Gastrocnemius medialis (tissue), 4 donors: ENCODE measurements around the gene MILR1.

Experiments
- POLR2A ChIP-seq, 2 donors: fragments of 450-650 bp; IDR thresholded peaks; one replicate each; pipeline ENCODE4 v1.6.1; 2017; ENCODE audit warnings: antibody characterized with exemption in 2 of 2, mild to moderate bottlenecking in 2 of 2, moderate library complexity in 2 of 2
- TF ChIP-seq, protein P1 (sequence below), 5 experiments: fragments of 450-650 bp in 3 of 5; fragments of 200-600 bp in 2 of 5; sonication (generic) in 2 of 5; IDR thresholded peaks in 4 of 5; conservative IDR thresholded peaks in 1 of 5; 1 replicate in 4 of 5; 2 replicates in 1 of 5; pipeline ENCODE4 v1.5.1; 2016 to 2019; ENCODE audit warnings: antibody characterized with exemption in 5 of 5, mild to moderate bottlenecking in 3 of 5, moderate library complexity in 3 of 5

DNA sequence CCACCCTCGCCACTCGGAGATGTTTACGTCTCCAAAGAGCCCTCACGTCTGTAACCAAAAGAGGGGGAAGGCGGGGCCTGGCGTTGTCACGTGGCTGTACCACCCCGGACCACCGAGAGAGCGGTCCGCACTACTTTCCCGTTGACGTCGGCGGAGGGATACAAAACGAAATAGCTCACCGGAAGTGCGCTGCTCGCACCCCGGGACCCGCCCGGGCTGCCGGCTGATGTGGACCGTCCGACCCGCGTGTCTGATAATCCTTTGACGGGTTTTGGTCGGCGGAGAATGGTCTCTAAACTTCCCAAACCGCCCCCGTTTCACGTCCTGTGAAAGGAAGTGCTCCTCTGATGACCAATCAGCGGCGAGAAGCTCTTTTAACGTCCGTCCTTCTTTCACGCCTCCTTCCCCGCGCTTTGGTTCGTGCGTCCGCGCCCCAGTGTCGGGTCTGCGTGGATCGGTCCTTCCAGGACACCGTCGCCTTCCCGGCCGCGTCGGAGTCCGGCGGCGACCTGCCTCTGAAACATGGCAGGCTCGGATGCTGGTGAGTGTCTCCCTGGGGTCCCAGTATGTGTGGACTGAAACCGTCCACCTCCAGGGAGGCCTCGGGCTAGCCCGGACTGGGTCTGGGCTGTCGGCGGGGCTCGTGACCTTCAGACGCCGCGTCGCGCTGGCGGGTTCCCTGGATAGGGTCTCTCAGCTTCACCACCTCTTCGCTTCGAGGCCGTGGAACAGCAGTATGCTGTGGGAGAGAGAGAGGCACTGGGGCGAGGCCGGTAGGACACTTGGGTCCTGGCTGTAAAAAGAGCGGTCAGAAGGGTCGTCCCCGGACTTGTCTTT, 57.9 kb downstream of the MILR1 start, which contains the start of gene CEP95:
- TF ChIP-seq, protein P1, sequence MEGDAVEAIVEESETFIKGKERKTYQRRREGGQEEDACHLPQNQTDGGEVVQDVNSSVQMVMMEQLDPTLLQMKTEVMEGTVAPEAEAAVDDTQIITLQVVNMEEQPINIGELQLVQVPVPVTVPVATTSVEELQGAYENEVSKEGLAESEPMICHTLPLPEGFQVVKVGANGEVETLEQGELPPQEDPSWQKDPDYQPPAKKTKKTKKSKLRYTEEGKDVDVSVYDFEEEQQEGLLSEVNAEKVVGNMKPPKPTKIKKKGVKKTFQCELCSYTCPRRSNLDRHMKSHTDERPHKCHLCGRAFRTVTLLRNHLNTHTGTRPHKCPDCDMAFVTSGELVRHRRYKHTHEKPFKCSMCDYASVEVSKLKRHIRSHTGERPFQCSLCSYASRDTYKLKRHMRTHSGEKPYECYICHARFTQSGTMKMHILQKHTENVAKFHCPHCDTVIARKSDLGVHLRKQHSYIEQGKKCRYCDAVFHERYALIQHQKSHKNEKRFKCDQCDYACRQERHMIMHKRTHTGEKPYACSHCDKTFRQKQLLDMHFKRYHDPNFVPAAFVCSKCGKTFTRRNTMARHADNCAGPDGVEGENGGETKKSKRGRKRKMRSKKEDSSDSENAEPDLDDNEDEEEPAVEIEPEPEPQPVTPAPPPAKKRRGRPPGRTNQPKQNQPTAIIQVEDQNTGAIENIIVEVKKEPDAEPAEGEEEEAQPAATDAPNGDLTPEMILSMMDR (IDR thresholded peaks at IDR 0.05 in 4 of 5, conservative IDR thresholded peaks at IDR 0.05 in 1 of 5), result no peak
- peak; percentile 82 to 83 for TF ChIP-seq POLR2A (IDR thresholded peaks at IDR 0.05)
